Activated CD8-positive, alpha-beta memory T cell treated with anti-CD3 and anti-CD28 coated beads, Interleukin-2, amount 50 U/mL, for 24 hours (primary cell): ENCODE results near the gene EPS15.
"Not testable (repeated sequence)": the region's sequence is repeated elsewhere in the genome, so short reads cannot be mapped to it uniquely, and the experiment has no call there.

Source experiments
- DNase-seq: peaks from one replicate; pipeline ENCODE4 v3.0.0-alpha.2; 2020; ENCODE audit errors: extremely low read depth

Gene EPS15

GRCh38 chr1:51515312-51515960 is 3.6 kb downstream of the EPS15 start:
- no peak for DNase-seq

GRCh38 chr1:51514733-51515132 is 4.3 kb downstream of the EPS15 start:
- no peak for DNase-seq

GRCh38 chr1:51512606-51513005 is 6.5 kb downstream of the EPS15 start:
- DNase-seq, result no peak

GRCh38 chr1:51512120-51512519 is 6.9 kb downstream of the EPS15 start:
- no peak for DNase-seq

GRCh38 chr1:51509773-51510172 is 9.3 kb downstream of the EPS15 start:
- DNase-seq, result no peak

- no peak for DNase-seq
These were observed 12.5 kb downstream of the EPS15 start for GRCh38 chr1:51506537-51506936.

GRCh38 chr1:51504806-51505525 is 14.1 kb downstream of the EPS15 start:
- DNase-seq, result no peak

GRCh38 chr1:51501218-51501630 is 17.8 kb downstream of the EPS15 start:
- DNase-seq, result not testable (repeated sequence)

GRCh38 chr1:51499694-51500093 is 19.4 kb downstream of the EPS15 start:
- DNase-seq, result no peak

- no peak for DNase-seq
These were observed 20.1 kb downstream of the EPS15 start for GRCh38 chr1:51498924-51499323.

- DNase-seq, result no peak
These were observed 21.7 kb downstream of the EPS15 start for GRCh38 chr1:51497340-51497739.

GRCh38 chr1:51494138-51494830 is 24.8 kb downstream of the EPS15 start:
- no peak for DNase-seq

GRCh38 chr1:51491166-51491981 is 27.7 kb downstream of the EPS15 start:
- DNase-seq, result no peak

GRCh38 chr1:51489472-51489871 is 29.6 kb downstream of the EPS15 start:
- no peak for DNase-seq

GRCh38 chr1:51488372-51489050 is 30.6 kb downstream of the EPS15 start:
- DNase-seq, result no peak

- no peak for DNase-seq
These were observed 31.4 kb downstream of the EPS15 start for GRCh38 chr1:51487628-51488027.

- DNase-seq, result no peak
These were observed 34.5 kb downstream of the EPS15 start for GRCh38 chr1:51484591-51484990.

- no peak for DNase-seq
These were observed 36.2 kb downstream of the EPS15 start for GRCh38 chr1:51482881-51483280.

- not testable (repeated sequence) for DNase-seq
These were observed 44.0 kb downstream of the EPS15 start for GRCh38 chr1:51474832-51475620.

- DNase-seq, result no peak
These were observed 45.5 kb downstream of the EPS15 start for GRCh38 chr1:51473331-51474115.
